Parathyroid adenoma (tissue), 2 donors: ENCODE measurements around the gene RHOT1.

Experiments used
- H2AFZ ChIP-seq: fragments of 300-600 bp; sonication (generic); one replicate; pipeline ENCODE4 v1.7.0; 2017; ENCODE audit warnings: antibody characterized with exemption, mild to moderate bottlenecking
- H3K27ac ChIP-seq: fragments of 300-600 bp; sonication (generic); one replicate; pipeline ENCODE4 v1.7.0; 2017
- H3K27me3 ChIP-seq: fragments of 300-600 bp; sonication (generic); one replicate; pipeline ENCODE4 v1.7.0; 2017; ENCODE audit warnings: low read length; ENCODE audit not compliant: control insufficient read depth, insufficient read depth
- H3K36me3 ChIP-seq: fragments of 300-600 bp; sonication (generic); one replicate; pipeline ENCODE4 v1.7.0; 2017; ENCODE audit warnings: low read length; ENCODE audit not compliant: control insufficient read depth, insufficient read depth
- H3K4me1 ChIP-seq: fragments of 300-600 bp; sonication (generic); one replicate; pipeline ENCODE4 v1.7.0; 2017; ENCODE audit warnings: control low read depth
- H3K4me2 ChIP-seq: fragments of 300-600 bp; sonication (generic); one replicate; pipeline ENCODE4 v1.7.0; 2017; ENCODE audit warnings: low read length
- H3K4me3 ChIP-seq: fragments of 300-600 bp; sonication (generic); one replicate; pipeline ENCODE4 v1.7.0; 2017; ENCODE audit warnings: low read depth, low read length
- H3K79me2 ChIP-seq: fragments of 300-600 bp; sonication (generic); one replicate; pipeline ENCODE4 v1.7.0; 2017; ENCODE audit warnings: control low read depth
- H3K9ac ChIP-seq: fragments of 300-600 bp; sonication (generic); one replicate; pipeline ENCODE4 v1.7.0; 2017; ENCODE audit warnings: mild to moderate bottlenecking
- H3K9me3 ChIP-seq: fragments of 300-600 bp; sonication (generic); one replicate; pipeline ENCODE4 v1.7.0; 2017; ENCODE audit warnings: low read length; ENCODE audit not compliant: control insufficient read depth
- TF ChIP-seq, protein P1 (sequence below): fragments of 300-600 bp; sonication (generic); IDR thresholded peaks from one replicate; pipeline ENCODE4 v1.7.0; 2017; ENCODE audit warnings: antibody characterized with exemption, mild to moderate bottlenecking
- donor health status: primary hyperparathyroidism.

RHOT1 gene

DNA sequence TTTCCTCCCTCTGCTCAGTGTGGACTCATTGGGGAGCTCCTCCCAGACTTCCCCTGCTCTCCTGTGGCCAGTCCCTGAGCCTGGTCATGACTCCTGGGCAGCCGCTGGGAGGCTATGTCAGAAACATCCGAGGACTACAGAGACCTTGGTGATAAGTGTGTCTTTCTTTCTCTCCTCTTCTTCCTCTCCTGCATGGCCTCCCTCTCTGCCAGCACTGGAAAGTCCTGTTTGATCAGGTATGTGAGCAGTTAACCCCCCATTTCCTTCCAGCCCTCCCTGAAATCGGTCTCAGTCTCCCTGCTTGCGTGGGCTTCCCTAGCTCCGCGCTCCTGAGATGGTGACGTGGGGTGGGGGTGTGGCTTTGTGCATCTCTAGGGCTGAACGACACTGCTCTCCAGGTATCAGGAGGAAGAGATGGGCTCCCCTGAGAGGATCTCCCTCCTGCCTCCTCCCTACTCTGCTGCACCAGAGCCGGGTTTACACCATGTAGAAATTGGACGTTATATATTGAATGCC is 125.4 kb downstream of the RHOT1 start:
- Histone ChIP-seq H3K27me3 (no peaks in the 10 kb centered on the region), H3K9ac (no peak overlapping the region), H3K4me3 (peak overlapping the region; percentile 6), H3K4me1 (peaks cover 4% of the 10 kb centered on the region), H3K79me2 (no peaks in the 10 kb centered on the region), H2AFZ (peak overlapping the region; percentile 76), H3K4me2 (peak overlapping the region; percentile 47), H3K36me3 (no peaks in the 10 kb centered on the region), H3K9me3 (no peaks in the 10 kb centered on the region), H3K27ac (no peak overlapping the region)
- TF ChIP-seq, protein P1, sequence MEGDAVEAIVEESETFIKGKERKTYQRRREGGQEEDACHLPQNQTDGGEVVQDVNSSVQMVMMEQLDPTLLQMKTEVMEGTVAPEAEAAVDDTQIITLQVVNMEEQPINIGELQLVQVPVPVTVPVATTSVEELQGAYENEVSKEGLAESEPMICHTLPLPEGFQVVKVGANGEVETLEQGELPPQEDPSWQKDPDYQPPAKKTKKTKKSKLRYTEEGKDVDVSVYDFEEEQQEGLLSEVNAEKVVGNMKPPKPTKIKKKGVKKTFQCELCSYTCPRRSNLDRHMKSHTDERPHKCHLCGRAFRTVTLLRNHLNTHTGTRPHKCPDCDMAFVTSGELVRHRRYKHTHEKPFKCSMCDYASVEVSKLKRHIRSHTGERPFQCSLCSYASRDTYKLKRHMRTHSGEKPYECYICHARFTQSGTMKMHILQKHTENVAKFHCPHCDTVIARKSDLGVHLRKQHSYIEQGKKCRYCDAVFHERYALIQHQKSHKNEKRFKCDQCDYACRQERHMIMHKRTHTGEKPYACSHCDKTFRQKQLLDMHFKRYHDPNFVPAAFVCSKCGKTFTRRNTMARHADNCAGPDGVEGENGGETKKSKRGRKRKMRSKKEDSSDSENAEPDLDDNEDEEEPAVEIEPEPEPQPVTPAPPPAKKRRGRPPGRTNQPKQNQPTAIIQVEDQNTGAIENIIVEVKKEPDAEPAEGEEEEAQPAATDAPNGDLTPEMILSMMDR, result no peak

DNA sequence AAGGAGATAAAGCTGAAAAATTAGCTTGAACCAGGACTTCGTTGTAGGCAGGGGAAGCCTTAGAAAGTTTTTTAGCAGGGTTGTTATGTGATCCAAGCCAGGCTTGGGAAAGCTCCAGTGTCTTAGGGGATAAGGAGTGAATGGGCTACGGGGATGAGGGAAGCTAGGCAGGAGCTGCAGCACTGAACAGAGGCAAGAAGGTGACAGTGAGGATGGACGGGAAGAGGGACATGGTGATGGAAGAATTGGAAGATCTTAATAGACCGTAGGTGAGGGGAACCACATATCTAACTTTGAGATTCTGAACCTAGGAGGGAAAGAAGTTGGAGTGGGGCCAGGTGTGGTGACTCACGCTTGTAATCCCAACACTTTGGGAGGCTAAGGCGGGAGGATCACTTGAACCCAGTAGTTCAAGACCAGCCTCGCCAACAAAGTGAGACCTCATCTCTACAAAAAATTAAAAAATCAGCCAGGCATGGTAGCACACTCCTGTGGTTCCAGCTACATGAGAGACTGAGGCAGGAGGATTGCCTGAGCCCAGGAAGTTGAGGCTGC is 126.5 kb downstream of the RHOT1 start:
- no peak overlapping the region for H3K4me3 ChIP-seq
- no peak overlapping the region for H2AFZ ChIP-seq
- no peaks in the 10 kb centered on the region for H3K27me3 ChIP-seq
- H3K9ac ChIP-seq, result no peak overlapping the region
- H3K36me3 ChIP-seq, result no peaks in the 10 kb centered on the region
- no peak overlapping the region for H3K4me2 ChIP-seq
- H3K79me2 ChIP-seq, result no peaks in the 10 kb centered on the region
- no peak overlapping the region for H3K27ac ChIP-seq
- TF ChIP-seq, protein P1, result no peak
- no peaks in the 10 kb centered on the region for H3K9me3 ChIP-seq
- peaks cover 4% of the 10 kb centered on the region for H3K4me1 ChIP-seq

GRCh38 chr17:32269377-32269776 is 127.1 kb downstream of the RHOT1 start:
- Histone ChIP-seq H3K9me3 (no peaks in the 10 kb centered on the region), H3K27me3 (no peaks in the 10 kb centered on the region), H3K9ac (no peak overlapping the region), H3K4me1 (peaks cover 4% of the 10 kb centered on the region), H2AFZ (no peak overlapping the region), H3K36me3 (no peaks in the 10 kb centered on the region), H3K27ac (no peak overlapping the region), H3K4me3 (no peak overlapping the region), H3K4me2 (no peak overlapping the region), H3K79me2 (no peaks in the 10 kb centered on the region)
- TF ChIP-seq, protein P1, result no peak

DNA sequence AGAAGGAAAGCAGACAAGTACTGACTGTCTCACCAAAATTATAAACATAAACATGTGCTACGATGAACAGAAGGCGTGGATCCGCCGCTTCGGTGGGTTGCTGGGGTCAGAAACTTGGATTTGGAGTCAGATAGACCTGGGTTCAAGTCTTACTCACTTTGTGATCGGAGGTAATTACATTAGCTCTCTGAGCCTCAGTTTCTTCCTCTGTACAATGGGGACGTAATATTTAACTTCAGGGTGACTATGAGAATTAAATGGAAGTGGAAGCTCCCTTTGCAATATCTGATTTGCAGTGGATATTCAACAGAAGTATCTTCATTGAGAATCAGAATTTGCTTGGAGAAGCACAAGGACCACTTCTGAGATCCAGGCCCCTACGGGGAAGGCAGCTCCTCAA is 129.5 kb downstream of the RHOT1 start:
- Histone ChIP-seq H2AFZ (no peak overlapping the region), H3K36me3 (no peaks in the 10 kb centered on the region), H3K4me3 (no peak overlapping the region), H3K4me2 (no peak overlapping the region), H3K27ac (no peak overlapping the region), H3K79me2 (no peaks in the 10 kb centered on the region), H3K9me3 (no peaks in the 10 kb centered on the region), H3K9ac (no peak overlapping the region), H3K27me3 (no peaks in the 10 kb centered on the region), H3K4me1 (peaks cover 4% of the 10 kb centered on the region)
- TF ChIP-seq, protein P1, result no peak

- H3K4me2 ChIP-seq, result no peak overlapping the region
- TF ChIP-seq, protein P1, result no peak
- H2AFZ ChIP-seq, result no peak overlapping the region
- no peak overlapping the region for H3K27ac ChIP-seq
- no peaks in the 10 kb centered on the region for H3K79me2 ChIP-seq
- H3K4me3 ChIP-seq, result no peak overlapping the region
- no peaks in the 10 kb centered on the region for H3K27me3 ChIP-seq
- no peaks in the 10 kb centered on the region for H3K9me3 ChIP-seq
- no peaks in the 10 kb centered on the region for H3K4me1 ChIP-seq
- H3K36me3 ChIP-seq, result no peaks in the 10 kb centered on the region
- no peak overlapping the region for H3K9ac ChIP-seq
These were observed 131.8 kb downstream of the RHOT1 start for GRCh38 chr17:32274101-32274500.
